Superior temporal gyrus (tissue), 1 donor: ENCODE results near the gene ADIPOQ.
A peak's percentile ranks its signal among the peaks of the same experiment; 100 is the strongest.
"Not testable (repeated sequence)": the region's sequence is repeated elsewhere in the genome, so short reads cannot be mapped to it uniquely, and the experiment has no call there.

Experiments
- DNase-seq: peaks from one replicate; pipeline ENCODE4 v3.0.0-alpha.2; 2016; ENCODE audit errors: extremely low spot score

Gene ADIPOQ

DNA sequence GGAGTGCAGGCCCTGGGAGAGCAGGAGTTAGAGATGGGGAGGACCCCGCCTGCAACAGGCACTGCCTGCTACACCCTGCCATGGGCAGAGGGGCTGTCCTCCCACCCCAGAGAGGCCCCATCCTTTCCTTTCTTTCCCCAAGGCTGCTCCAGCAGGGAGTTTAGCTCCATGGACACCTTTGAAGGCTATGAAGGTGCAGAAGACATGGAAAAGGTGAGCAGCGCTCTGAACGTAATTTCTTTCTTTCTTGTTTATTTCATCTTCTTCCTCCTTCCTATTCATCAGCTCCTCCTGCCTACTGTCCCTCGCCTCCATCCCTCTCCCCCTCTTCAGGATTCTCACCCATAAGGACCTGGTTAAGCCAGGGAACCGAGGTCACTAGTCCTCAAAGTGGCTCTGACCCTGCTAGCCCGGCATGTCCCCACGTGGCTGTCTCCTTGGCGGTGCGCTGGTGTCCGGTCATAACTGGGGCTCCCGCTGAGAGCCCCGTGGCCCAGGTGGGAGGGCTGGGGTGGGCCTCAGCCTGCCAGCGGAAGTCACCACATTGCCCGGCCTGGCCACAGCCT lies 16.0 kb upstream of the ADIPOQ start:
- DNase-seq, result no peak

GRCh38 chr3:186826976-186827857 lies 15.3 kb upstream of the ADIPOQ start:
- DNase-seq, result peak; percentile 87

DNA sequence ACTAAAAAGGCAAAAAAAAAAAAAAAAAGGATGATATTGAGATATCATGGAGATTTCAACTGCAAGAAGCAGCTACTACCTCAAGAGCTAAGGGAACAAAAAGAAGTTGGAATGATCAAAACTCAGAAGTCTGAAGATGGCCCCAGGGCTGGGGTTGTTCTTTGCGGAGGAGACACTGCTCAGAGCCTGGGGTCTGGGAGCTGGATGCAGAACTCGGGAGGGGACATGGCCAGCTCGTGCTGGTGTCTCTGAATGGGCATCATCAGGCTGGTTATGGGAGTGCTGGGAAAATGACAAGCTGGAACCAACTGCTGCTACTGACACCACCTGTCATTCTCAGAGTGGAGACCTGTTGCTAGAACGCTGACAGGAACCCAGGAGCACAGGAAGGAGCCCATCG lies 14.2 kb upstream of the ADIPOQ start:
- no peak for DNase-seq

DNA sequence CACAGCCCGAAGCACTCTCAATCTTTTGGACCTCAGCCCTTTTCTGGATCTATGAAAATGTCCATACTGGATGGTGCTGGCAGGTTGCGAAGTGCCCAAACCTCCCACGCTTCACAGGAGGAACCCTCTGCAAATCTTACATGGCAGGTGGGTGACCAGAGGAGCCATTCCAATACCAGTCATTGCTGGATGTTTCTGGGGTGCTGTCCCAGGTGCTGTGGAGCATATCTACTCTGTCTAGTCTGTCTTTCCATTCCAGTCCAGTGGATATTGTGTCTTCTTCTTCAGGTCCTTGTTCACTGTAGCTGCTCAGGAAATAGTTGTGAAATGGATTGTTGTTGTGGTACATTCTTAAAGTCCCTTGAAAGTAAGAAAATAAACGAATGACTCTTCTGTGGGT lies 10.7 kb upstream of the ADIPOQ start:
- DNase-seq, result no peak

GRCh38 chr3:186832276-186832675 lies 10.2 kb upstream of the ADIPOQ start:
- DNase-seq, result no peak

GRCh38 chr3:186839874-186840641 lies 2.5 kb upstream of the ADIPOQ start:
- no peak for DNase-seq

- DNase-seq, result no peak
Measured at GRCh38 chr3:186841620-186842019, 890 bp upstream of the ADIPOQ start.

- no peak for DNase-seq
Measured at GRCh38 chr3:186843039-186843432, 526 bp downstream of the ADIPOQ start.

GRCh38 chr3:186844908-186845307 lies 2.4 kb downstream of the ADIPOQ start:
- no peak for DNase-seq

GRCh38 chr3:186845756-186846155 lies 3.2 kb downstream of the ADIPOQ start:
- DNase-seq, result no peak

DNA sequence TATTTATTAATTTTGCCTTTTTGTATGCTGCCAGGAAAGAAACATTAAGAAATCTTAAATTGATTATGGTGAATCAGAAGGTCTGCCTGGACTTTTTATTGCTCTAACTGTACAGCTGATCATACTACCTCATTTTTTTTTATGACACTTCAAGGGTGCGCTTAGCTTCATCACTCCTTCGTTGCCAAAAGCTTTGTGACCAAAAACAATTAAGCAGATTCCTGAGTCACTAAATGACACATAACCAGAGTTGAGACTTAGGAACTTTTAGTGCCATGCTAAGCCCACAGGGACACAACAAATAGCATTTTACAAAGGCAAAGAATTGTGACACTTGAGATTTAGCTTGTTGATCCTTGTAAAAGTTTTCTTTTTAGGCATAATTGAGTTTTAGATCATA lies 4.9 kb downstream of the ADIPOQ start:
- DNase-seq, result no peak

GRCh38 chr3:186849374-186849975 lies 7.0 kb downstream of the ADIPOQ start:
- peak; percentile 56 for DNase-seq

- DNase-seq, result not testable (repeated sequence)
Measured at GRCh38 chr3:186851835-186852234, 9.3 kb downstream of the ADIPOQ start.

- DNase-seq, result no peak
Measured at GRCh38 chr3:186852994-186853393, 10.5 kb downstream of the ADIPOQ start.

GRCh38 chr3:186854146-186854545 lies 11.6 kb downstream of the ADIPOQ start:
- DNase-seq, result no peak

DNA sequence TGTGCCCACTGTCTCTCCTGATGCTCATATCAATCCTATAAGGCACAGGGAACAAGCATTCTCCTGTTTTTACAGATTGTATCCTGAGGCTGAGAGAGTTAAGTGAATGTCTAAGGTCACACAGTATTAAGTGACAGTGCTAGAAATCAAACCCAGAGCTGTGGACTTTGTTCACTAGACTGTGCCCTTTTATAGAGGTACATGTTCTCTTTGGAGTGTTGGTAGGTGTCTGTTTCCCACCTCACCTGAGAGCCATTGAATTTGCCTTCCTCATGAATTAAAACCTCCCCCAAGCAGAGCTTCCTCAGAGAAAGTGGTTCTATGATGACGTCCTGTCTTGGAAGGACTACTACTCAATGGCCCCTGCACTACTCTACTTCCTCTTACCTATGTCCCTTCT lies 12.4 kb downstream of the ADIPOQ start:
- DNase-seq, result no peak

GRCh38 chr3:186857743-186858142 lies 15.2 kb downstream of the ADIPOQ start:
- no peak for DNase-seq

DNA sequence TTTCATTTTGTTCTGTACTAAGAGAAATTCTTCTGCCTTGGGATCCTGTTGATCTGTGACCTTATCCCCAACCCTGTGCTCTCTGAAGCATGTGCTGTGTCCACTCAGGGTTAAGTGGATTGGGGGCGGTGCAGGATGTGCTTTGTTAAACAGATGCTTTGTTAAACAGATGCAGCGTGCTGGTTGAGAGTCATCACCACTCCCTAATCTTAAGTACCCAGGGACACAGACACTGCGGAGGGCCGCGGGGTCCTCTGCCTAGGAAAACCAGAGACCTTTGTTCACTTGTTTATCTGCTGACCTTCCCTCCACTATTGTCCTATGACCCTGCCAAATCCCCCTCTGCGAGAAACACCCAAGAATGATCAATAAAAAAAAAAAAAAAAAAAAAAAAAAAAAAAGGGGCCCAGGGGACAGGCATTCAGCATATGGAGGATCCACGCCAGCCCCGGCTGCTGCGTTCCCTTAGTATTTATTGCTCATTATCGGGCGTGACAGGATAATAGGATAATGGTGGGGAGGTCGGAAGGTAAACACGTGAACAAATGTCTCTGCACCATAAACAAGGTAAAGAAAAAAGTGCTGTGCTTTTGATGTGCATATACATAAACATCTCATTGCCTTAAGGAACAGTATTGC lies 22.8 kb downstream of the ADIPOQ start:
- DNase-seq, result not testable (repeated sequence)

- not testable (repeated sequence) for DNase-seq
Measured at GRCh38 chr3:186866095-186866494, 23.6 kb downstream of the ADIPOQ start.

DNA sequence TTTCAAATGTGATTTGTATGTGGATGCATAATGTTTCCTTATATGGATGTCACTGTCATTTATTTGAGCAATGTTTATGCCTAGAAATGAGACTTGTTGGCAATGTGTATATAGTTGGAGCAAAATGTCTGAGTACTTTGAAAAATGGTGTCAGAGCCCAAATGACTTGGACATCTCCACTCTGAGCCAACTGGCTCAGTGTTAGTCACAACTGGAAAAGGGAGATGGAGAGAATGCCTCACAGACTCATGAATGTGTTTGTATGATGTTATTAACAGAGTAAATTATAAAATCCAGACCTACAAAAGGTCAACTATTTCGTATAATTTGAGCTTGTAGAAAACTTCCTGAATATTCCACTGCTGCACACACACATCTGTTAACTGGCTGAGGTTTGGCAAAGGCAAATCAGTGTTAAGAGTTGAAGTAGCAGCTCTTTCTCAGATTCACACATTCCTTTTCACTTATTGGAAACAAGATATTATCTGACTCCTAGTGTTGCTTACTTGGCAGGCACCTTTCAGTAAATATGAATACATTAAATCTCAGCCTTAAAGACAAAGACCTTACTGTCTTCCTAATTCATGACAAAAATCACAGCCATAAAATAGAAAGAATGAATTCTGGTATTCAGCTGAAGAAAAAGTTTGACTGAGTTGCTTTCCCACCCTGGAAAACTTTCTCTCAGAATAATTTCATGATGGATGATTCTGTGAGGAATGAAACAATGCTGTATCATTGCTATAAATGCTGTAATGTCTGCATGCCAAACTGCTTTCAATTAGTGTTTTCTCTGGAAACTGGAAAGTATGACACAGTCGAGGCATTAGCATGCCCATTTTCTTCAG lies 27.0 kb downstream of the ADIPOQ start:
- no peak for DNase-seq
